Measurements from ENCODE around the gene UMAD1.

The UMAD1 gene

DNA sequence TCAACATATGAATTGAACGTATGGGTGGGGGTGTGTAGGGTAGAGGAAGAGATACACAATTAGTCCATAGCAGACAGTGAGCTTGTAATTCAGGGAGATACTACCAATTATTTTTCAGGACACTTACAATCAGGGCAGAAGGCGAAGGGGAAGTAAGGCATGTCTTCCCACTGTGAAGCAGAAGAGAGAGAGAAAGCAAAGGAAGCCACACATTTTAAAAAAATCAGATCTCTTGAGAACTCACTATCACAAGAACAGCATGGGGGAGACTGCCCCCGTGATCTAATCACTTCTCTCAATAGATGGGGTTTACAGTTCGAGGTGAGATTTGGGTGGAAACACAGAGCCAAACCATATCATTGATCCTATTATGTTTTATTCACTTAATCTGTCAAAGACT lies 194.2 kb downstream of the UMAD1 start:
- no peaks in the 10 kb centered on the region for H3K27me3 ChIP-seq (replicated peaks)
- TF ChIP-seq, protein P1, sequence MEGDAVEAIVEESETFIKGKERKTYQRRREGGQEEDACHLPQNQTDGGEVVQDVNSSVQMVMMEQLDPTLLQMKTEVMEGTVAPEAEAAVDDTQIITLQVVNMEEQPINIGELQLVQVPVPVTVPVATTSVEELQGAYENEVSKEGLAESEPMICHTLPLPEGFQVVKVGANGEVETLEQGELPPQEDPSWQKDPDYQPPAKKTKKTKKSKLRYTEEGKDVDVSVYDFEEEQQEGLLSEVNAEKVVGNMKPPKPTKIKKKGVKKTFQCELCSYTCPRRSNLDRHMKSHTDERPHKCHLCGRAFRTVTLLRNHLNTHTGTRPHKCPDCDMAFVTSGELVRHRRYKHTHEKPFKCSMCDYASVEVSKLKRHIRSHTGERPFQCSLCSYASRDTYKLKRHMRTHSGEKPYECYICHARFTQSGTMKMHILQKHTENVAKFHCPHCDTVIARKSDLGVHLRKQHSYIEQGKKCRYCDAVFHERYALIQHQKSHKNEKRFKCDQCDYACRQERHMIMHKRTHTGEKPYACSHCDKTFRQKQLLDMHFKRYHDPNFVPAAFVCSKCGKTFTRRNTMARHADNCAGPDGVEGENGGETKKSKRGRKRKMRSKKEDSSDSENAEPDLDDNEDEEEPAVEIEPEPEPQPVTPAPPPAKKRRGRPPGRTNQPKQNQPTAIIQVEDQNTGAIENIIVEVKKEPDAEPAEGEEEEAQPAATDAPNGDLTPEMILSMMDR (IDR thresholded peaks at IDR 0.05; ENCODE audit: low read depth, low read length, missing control alignments) = no peak
- no peaks in the 10 kb centered on the region for H3K36me3 ChIP-seq (replicated peaks)
- DNase-seq = no peak
- no peak overlapping the region for H3K27ac ChIP-seq
- in situ Hi-C loops (cut with HindIII; ENCODE audit: low pct_ligation_motif_present, low sequenced_read_pairs) = no loop called here
- no peak overlapping the region for H3K4me3 ChIP-seq (ENCODE audit: low read depth, low read length)

DNA sequence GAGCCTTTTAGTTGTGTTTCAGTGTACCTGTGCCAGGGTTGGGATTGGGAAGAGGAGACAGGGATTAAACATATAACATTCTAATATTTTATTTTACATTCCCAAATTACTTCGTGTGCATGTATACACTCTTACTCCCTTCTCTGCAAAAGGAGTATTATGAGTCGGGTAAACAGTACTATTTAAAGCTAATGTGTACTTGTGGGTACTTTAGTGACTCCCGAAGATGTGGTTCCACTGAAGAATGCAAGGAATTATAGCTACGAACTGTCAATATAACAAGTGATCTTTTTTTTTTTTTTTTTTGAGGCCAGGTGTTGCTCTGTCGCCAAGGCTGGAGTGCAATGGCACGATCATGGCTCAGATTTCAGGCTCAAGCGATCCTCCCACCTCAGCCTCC lies 200.5 kb downstream of the UMAD1 start:
- H3K4me3 ChIP-seq (ENCODE audit: low read depth, low read length) = no peak overlapping the region

DNA sequence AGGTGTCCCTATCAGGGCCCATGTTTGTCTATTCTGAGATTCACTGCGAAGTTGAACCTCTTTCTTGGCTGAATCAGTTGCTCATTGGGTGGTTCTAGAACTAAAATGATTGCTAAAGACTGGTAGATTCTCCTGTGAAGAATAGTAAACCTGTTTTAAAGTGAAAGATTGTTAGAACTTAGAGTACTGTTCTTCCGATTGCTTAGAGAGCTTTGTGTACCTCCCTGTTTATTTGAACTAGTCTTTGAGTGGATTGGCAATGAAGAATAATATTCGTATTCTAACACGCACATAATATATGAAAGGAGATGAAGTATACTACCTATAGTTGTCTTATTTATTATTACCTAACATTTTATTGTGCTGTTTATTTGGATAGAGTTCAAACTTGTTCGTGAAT lies 202.7 kb downstream of the UMAD1 start:
- H3K27me3 ChIP-seq (replicated peaks) = no peaks in the 10 kb centered on the region
- TF ChIP-seq, protein P1 (IDR thresholded peaks at IDR 0.05; ENCODE audit: low read depth, low read length, missing control alignments) = no peak
- in situ Hi-C loops (cut with HindIII; ENCODE audit: low pct_ligation_motif_present, low sequenced_read_pairs) = no loop called here

More for the DNA sequence above, 200.5 kb downstream of the UMAD1 start:
- Histone ChIP-seq H3K36me3 (replicated peaks) (no peaks in the 10 kb centered on the region), H3K27me3 (replicated peaks) (no peaks in the 10 kb centered on the region), H3K27ac (no peak overlapping the region)
- TF ChIP-seq, protein P1 (IDR thresholded peaks at IDR 0.05; ENCODE audit: low read depth, low read length, missing control alignments) = no peak
- in situ Hi-C loops (cut with HindIII; ENCODE audit: low pct_ligation_motif_present, low sequenced_read_pairs) = no loop called here
- no peak for DNase-seq

DNA sequence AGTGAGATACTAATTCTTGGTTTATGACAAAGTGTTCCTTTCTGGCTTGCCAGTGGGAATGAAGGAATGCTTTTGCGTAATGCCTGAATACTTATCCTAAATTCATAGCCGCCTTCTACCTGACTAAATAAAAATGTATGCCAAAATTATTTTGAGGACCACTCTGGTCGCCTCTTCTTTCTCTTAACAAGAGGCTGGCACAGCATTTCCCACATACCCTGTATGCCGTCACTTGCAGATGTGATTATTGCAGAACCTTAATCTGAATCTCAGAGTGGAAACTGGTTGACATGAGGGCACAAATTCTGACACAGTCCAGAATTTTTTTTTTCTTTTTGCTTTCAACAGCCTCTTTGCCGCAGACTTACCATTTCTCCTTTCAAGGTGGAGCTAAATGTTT lies 203.4 kb downstream of the UMAD1 start:
- Histone ChIP-seq H3K4me3 (ENCODE audit: low read depth, low read length) (no peak overlapping the region), H3K36me3 (replicated peaks) (no peaks in the 10 kb centered on the region), H3K27me3 (replicated peaks) (no peaks in the 10 kb centered on the region), H3K27ac (no peak overlapping the region)
- in situ Hi-C loops (cut with HindIII; ENCODE audit: low pct_ligation_motif_present, low sequenced_read_pairs) = no loop called here
- TF ChIP-seq, protein P1 (IDR thresholded peaks at IDR 0.05; ENCODE audit: low read depth, low read length, missing control alignments) = no peak
- no peak for DNase-seq

More for the DNA sequence above, 202.7 kb downstream of the UMAD1 start:
- DNase-seq = no peak
- Histone ChIP-seq H3K36me3 (replicated peaks) (no peaks in the 10 kb centered on the region), H3K4me3 (ENCODE audit: low read depth, low read length) (no peak overlapping the region), H3K27ac (no peak overlapping the region)

DNA sequence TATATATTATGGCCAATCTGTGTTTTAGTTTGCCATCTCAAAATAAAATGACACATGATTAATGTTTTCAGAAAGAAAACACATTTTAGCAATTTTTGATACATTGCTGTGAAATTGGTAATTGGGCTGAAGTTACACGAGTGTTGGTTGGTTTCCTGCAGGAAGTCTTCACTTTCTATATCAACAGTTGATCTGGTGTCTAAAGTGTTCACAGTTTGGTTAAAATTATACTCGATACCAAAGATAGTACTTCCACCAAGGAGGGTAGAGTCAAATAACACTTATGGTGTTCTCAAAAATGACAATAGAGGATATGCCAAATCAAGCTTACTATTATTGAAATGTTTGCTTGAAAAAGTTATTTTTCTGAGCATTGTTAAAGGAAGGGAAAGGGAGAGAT lies 207.7 kb downstream of the UMAD1 start:
- in situ Hi-C loops (cut with HindIII; ENCODE audit: low pct_ligation_motif_present, low sequenced_read_pairs) = no loop called here
- Histone ChIP-seq H3K4me3 (ENCODE audit: low read depth, low read length) (no peak overlapping the region), H3K27me3 (replicated peaks) (no peaks in the 10 kb centered on the region), H3K36me3 (replicated peaks) (no peaks in the 10 kb centered on the region), H3K27ac (no peak overlapping the region)
- TF ChIP-seq, protein P1 (IDR thresholded peaks at IDR 0.05; ENCODE audit: low read depth, low read length, missing control alignments) = no peak
- no peak for DNase-seq

DNA sequence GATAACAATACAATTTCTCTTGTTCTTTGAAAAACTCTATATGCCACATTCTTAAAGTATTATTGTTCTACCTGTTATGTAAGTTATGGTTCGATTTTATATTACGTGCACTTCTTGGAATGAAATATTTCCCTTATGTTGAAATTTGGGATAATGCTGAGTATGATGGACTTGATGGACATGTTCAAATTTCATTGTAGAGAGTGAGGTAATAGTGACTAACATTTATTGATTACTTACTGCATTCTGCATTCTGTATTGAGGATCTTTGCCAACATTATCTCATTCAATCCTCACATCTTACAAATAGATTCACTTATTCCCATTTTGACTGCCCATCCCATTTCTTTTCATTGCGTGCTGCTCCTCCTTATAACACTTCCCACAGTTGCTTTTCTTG lies 208.3 kb downstream of the UMAD1 start:
- TF ChIP-seq, protein P1 (IDR thresholded peaks at IDR 0.05; ENCODE audit: low read depth, low read length, missing control alignments) = no peak
- no peak overlapping the region for H3K27ac ChIP-seq
- no peaks in the 10 kb centered on the region for H3K36me3 ChIP-seq (replicated peaks)
- in situ Hi-C loops (cut with HindIII; ENCODE audit: low pct_ligation_motif_present, low sequenced_read_pairs) = no loop called here
- DNase-seq = no peak
- H3K4me3 ChIP-seq (ENCODE audit: low read depth, low read length) = no peak overlapping the region
- no peaks in the 10 kb centered on the region for H3K27me3 ChIP-seq (replicated peaks)
